ENCODE results near the gene DTWD2. TPM values are rescaled to one million over a fixed set of nuclear protein-coding genes. Genes with fewer than 3 reads are reported as not detected.

Gene DTWD2
- total RNA-seq, 1 donor, result 10.8 TPM

- TF ChIP-seq CTCF (IDR thresholded peaks at IDR 0.05; ENCODE audit: insufficient read depth, low read depth, low read length), result no peak
- DNase-seq (ENCODE audit: low read depth), result no peak
- H3K4me3 ChIP-seq (ENCODE audit: low read depth, low read length), result no peak overlapping the region
These were observed 200.0 kb downstream of the DTWD2 start for GRCh38 chr5:118788351-118788750.

Small RNAs within 50 kb of the gene (small RNA-seq; reads per million reads assigned to genes)
- not detected for gene RNU6-373P

Other genes starting within 250 kb of the DTWD2 start
- 49.6 and 54.8 TPM in 2 replicates for gene DMXL1, start 82.5 kb upstream of the DTWD2 start, total RNA-seq

Data from fibroblast of villous mesenchyme (primary cell).